ENCODE results near the gene KRTAP4-9.

DNA sequence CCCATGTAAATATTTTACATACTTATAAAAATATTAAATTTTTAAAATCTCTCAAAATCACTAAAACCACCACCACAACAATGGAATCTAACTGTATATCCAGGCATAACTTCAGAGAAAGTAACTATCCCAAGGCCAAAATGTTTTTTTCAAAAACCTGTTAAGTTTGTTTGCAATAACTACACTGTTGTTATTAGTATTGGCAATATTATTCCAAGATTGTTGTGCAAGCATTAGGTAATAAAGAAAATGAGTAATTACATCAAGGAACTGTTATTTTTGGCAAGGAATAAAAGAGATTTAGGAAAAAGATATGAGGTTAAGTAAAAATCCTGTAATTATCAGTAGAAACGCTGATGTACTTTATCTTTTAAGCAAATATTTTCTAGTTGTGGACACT, 22.2 kb downstream of the KRTAP4-9 start:
- TF ChIP-seq, protein P1, sequence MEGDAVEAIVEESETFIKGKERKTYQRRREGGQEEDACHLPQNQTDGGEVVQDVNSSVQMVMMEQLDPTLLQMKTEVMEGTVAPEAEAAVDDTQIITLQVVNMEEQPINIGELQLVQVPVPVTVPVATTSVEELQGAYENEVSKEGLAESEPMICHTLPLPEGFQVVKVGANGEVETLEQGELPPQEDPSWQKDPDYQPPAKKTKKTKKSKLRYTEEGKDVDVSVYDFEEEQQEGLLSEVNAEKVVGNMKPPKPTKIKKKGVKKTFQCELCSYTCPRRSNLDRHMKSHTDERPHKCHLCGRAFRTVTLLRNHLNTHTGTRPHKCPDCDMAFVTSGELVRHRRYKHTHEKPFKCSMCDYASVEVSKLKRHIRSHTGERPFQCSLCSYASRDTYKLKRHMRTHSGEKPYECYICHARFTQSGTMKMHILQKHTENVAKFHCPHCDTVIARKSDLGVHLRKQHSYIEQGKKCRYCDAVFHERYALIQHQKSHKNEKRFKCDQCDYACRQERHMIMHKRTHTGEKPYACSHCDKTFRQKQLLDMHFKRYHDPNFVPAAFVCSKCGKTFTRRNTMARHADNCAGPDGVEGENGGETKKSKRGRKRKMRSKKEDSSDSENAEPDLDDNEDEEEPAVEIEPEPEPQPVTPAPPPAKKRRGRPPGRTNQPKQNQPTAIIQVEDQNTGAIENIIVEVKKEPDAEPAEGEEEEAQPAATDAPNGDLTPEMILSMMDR (IDR thresholded peaks at IDR 0.05) = no peak
- TF ChIP-seq EZH2 (IDR thresholded peaks at IDR 0.05) (no peak), EZH2phosphoT487 (IDR thresholded peaks at IDR 0.05) (no peak)
